IMR-90 (cell line): ENCODE results near the gene PAX9. TPM values are rescaled to one million over a fixed set of nuclear protein-coding genes. Genes with fewer than 3 reads are reported as not detected.

Experiments used
- ATAC-seq: fragments of 200-7000 bp; cut with Tn5 transposase; 2 replicates; pipeline ENCODE4 v1.9.1; 2020; ENCODE audit warnings: low read depth, mild to moderate bottlenecking, moderate library complexity
- BruUV-seq: library from RNA; stranded (reverse); fragments of 400-500 nt; replicated peaks from 2 replicates; lab custom pipeline; 2021; lab: Mats Ljungman, UMichigan
- CTCF ChIA-PET: fragments of 300-600 bp; formaldehyde crosslinking; extraction: SDS; loops from one replicate; lab custom pipeline; 2021; ENCODE audit warnings: antibody characterized with exemption; lab: Yijun Ruan, JAX
- POLR2A ChIA-PET: fragments of 300-600 bp; sonication (Branson Sonifier 250); formaldehyde crosslinking; loops from one replicate; lab custom pipeline; 2022; ENCODE audit warnings: antibody characterized with exemption; ENCODE audit not compliant: unreplicated experiment; lab: Charles Lee
- DNase-seq: peaks from one replicate; pipeline ENCODE4 v3.0.0; 2013
- H2AFZ ChIP-seq: replicated peaks from 2 replicates; pipeline ENCODE3; 2013; ENCODE audit warnings: low read length, mild to moderate bottlenecking; ENCODE audit not compliant: poor library complexity
- H2AK5ac ChIP-seq: 2 replicates; pipeline ENCODE4 v1.6.1; 2013; ENCODE audit warnings: low read depth, low read length, inconsistent platforms
- H2AK9ac ChIP-seq: replicated peaks from 2 replicates; pipeline ENCODE3; 2013; ENCODE audit warnings: mild to moderate bottlenecking, low read depth, low read length, moderate library complexity; ENCODE audit not compliant: poor library complexity
- H2BK120ac ChIP-seq: 2 replicates; pipeline ENCODE4 v1.6.1; 2013; ENCODE audit warnings: low read depth, low read length, inconsistent platforms
- H2BK15ac ChIP-seq: 3 replicates; pipeline ENCODE4 v1.6.1; 2013; ENCODE audit warnings: low read depth, low read length, inconsistent platforms
- H2BK20ac ChIP-seq: 2 replicates; pipeline ENCODE4 v1.6.1; 2013; ENCODE audit warnings: low read depth, mild to moderate bottlenecking, inconsistent platforms, low read length, moderate library complexity
- H2BK5ac ChIP-seq: 2 replicates; pipeline ENCODE4 v1.6.1; 2013; ENCODE audit warnings: mild to moderate bottlenecking, low read depth, low read length, inconsistent platforms; ENCODE audit not compliant: poor library complexity, severe bottlenecking
- H3K14ac ChIP-seq: replicated peaks from 2 replicates; pipeline ENCODE4 v1.6.1; 2013; ENCODE audit warnings: low read depth, low read length, inconsistent platforms
- H3K18ac ChIP-seq: 2 replicates; pipeline ENCODE4 v1.6.1; 2013; ENCODE audit warnings: low read depth, low read length, control low read depth
- H3K23ac ChIP-seq: 2 replicates; pipeline ENCODE4 v1.6.1; 2013; ENCODE audit warnings: low read depth, low read length, inconsistent platforms
- H3K27ac ChIP-seq: 2 replicates; pipeline ENCODE4 v1.5.1; 2013; ENCODE audit warnings: mild to moderate bottlenecking, control low read depth, low read length; ENCODE audit not compliant: insufficient read depth
- H3K27me3 ChIP-seq: 2 replicates; pipeline ENCODE4 v1.6.1; 2013; ENCODE audit warnings: low read length; ENCODE audit not compliant: control insufficient read depth, insufficient read depth
- H3K36me3 ChIP-seq: 2 replicates; pipeline ENCODE4 v1.6.1; 2013; ENCODE audit warnings: low read length, mixed read lengths; ENCODE audit not compliant: control insufficient read depth, insufficient read depth
- H3K4ac ChIP-seq: 2 replicates; pipeline ENCODE4 v1.6.1; 2013; ENCODE audit warnings: low read depth, low read length, inconsistent platforms
- H3K4me1 ChIP-seq: 2 replicates; pipeline ENCODE4 v1.6.1; 2013; ENCODE audit warnings: low read length, mixed read lengths; ENCODE audit not compliant: control insufficient read depth, insufficient read depth
- H3K4me2 ChIP-seq: 2 replicates; pipeline ENCODE4 v1.6.1; 2013; ENCODE audit warnings: low read depth, mild to moderate bottlenecking, control low read depth, low read length, moderate library complexity
- H3K4me3 ChIP-seq: 2 replicates; pipeline ENCODE4 v1.5.1; 2013; ENCODE audit warnings: low read depth, mild to moderate bottlenecking, control low read depth, low read length, moderate library complexity; ENCODE audit not compliant: insufficient read depth
- H3K56ac ChIP-seq: 2 replicates; pipeline ENCODE4 v1.6.1; 2013; ENCODE audit warnings: low read length, inconsistent platforms; ENCODE audit not compliant: insufficient read depth; ENCODE audit errors: extremely low read depth
- H3K79me1 ChIP-seq, 2 experiments: 2 replicates each; pipeline ENCODE4 v1.6.1; 2013; ENCODE audit warnings: low read length in 2 of 2, inconsistent platforms in 1 of 2, low read depth in 1 of 2
- H3K9ac ChIP-seq: 2 replicates; pipeline ENCODE4 v1.6.1; 2013; ENCODE audit warnings: low read depth, low read length, control low read depth
- H3K9me1 ChIP-seq: 2 replicates; pipeline ENCODE4 v1.6.1; 2013; ENCODE audit warnings: low read length, inconsistent platforms; ENCODE audit not compliant: insufficient read depth
- H3K9me3 ChIP-seq: 2 replicates; pipeline ENCODE4 v1.6.1; 2013; ENCODE audit warnings: low read length; ENCODE audit not compliant: control insufficient read depth, insufficient read depth
- H4K20me1 ChIP-seq: 2 replicates; pipeline ENCODE4 v1.6.1; 2013; ENCODE audit warnings: low read length, inconsistent platforms; ENCODE audit not compliant: insufficient read depth
- H4K5ac ChIP-seq: 2 replicates; pipeline ENCODE4 v1.6.1; 2013; ENCODE audit warnings: mild to moderate bottlenecking, low read depth, low read length, control low read depth
- H4K8ac ChIP-seq, 2 experiments: 2 replicates each; pipeline ENCODE4 v1.6.1; 2013; ENCODE audit warnings: low read depth in 2 of 2, low read length in 2 of 2, control low read depth in 1 of 2, inconsistent platforms in 1 of 2
- H4K91ac ChIP-seq: 2 replicates; pipeline ENCODE4 v1.6.1; 2013; ENCODE audit warnings: low read depth, low read length, inconsistent platforms; ENCODE audit not compliant: insufficient read depth
- CEBPB ChIP-seq: IDR thresholded peaks from 2 replicates; pipeline ENCODE4 v1.6.1; 2012; ENCODE audit warnings: low read depth, low read length, improper control_type of control experiment
- CHD1 ChIP-seq: IDR thresholded peaks from 2 replicates; pipeline ENCODE4 v1.6.1; 2012; ENCODE audit warnings: low read depth, low read length, improper control_type of control experiment
- MAFK ChIP-seq: IDR thresholded peaks from 2 replicates; pipeline ENCODE4 v1.6.1; 2012; ENCODE audit warnings: low read depth, low read length, improper control_type of control experiment
- MAZ ChIP-seq: IDR thresholded peaks from 2 replicates; pipeline ENCODE4 v1.6.1; 2012; ENCODE audit warnings: low read depth, mild to moderate bottlenecking, low read length, improper control_type of control experiment, moderate library complexity, borderline replicate concordance
- NFE2L2 ChIP-seq: fragments of 150-350 bp; IDR thresholded peaks from 2 replicates; pipeline ENCODE4 v1.6.1; 2016; ENCODE audit warnings: low read depth, mild to moderate bottlenecking, low read length
- RAD21 ChIP-seq: IDR thresholded peaks from 2 replicates; pipeline ENCODE4 v1.6.1; 2012; ENCODE audit warnings: low read length, improper control_type of control experiment
- RFX5 ChIP-seq: IDR thresholded peaks from 2 replicates; pipeline ENCODE4 v1.8.0; 2012; ENCODE audit warnings: low read depth, mild to moderate bottlenecking, low read length, moderate library complexity
- SMC3 ChIP-seq: fragments of 150-350 bp; IDR thresholded peaks from 2 replicates; pipeline ENCODE4 v1.6.1; 2016; ENCODE audit warnings: low read depth, mild to moderate bottlenecking, antibody characterized with exemption, low read length, moderate library complexity
- WGBS, 2 experiments: methylation state at CpG; one replicate each; pipeline versions ENCODE4 v1.1.5 to v1.1.7; 2013; ENCODE audit warnings: missing lambda C conversion rate in 2 of 2; ENCODE audit not compliant: insufficient read length in 1 of 2; ENCODE audit errors: extremely low coverage in 2 of 2; 5-methylcytosine and 5-hydroxymethylcytosine counted together
- dilution Hi-C: fragments of 300-500 bp; cut with HindIII; formaldehyde crosslinking; loops from one replicate; pipeline ENCODE4 v1.14.3; 2018; ENCODE audit warnings: low sequenced_read_pairs; ENCODE audit not compliant: unreplicated experiment
- in situ Hi-C: fragments of 300-500 bp; cut with MboI; formaldehyde crosslinking; loops from 3 replicates; pipeline ENCODE4 v1.14.3; 2019; ENCODE audit warnings: low sequenced_read_pairs, inconsistent platforms, mixed read lengths
- intact Hi-C: fragments of 100-400 bp; cut with micrococcal nuclease; formaldehyde crosslinking; loops from 2 replicates; pipeline ENCODE4 v1.10.0; 2022
- polyA plus RNA-seq, 3 experiments: library from polyadenylated mRNA; depleted of rRNA; stranded (reverse); fragments of >200 nt; gene quantifications; 2 replicates each; pipeline ENCODE4 v1.2.3, GENCODE V29; 2012; ENCODE audit warnings: low replicate concordance in 1 of 3
- total RNA-seq: library from RNA; depleted of rRNA; stranded (reverse); fragments of >200 nt; gene quantifications from 2 replicates; pipeline ENCODE4 v1.2.3, GENCODE V29; 2012
- TF ChIP-seq, protein P1 (sequence below): fragments of 150-350 bp; IDR thresholded peaks from 2 replicates; pipeline ENCODE4 v1.6.1; 2017; ENCODE audit warnings: mild to moderate bottlenecking, antibody characterized with exemption, low read length, low read depth
- TF ChIP-seq, protein P2 (sequence below): conservative IDR thresholded peaks from 2 replicates; pipeline ENCODE4 v1.5.1; 2012; ENCODE audit warnings: mild to moderate bottlenecking, low read depth, low read length, improper control_type of control experiment

PAX9 gene
- total and polyA plus RNA-seq, 2 of the 4 experiments (the other 2 are of a cell fraction) = not detected

DNA sequence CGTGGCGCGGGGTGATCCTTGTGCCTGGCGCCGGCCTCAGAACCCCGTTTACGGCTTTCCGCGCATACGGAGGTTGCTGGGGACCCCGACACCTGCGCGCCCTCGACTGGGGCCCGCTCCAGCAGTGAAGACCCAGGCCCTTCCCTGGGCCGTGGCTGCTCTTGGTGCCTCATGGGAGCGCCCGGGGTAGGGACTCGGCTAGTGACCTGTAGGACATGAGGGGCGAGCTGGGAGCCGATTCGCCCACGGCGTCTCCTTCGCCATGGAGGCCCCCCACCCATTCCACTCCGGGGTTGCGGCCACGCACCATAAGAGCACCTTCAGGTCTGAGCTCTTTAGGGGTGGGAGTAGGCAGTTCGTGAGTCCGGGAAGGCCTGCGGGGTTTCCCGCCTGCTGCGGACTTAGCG is 14.2 kb upstream of the PAX9 start:
- ChIA-PET POLR2A (no interaction called here), CTCF (interaction anchor here (1.0 to 2.9 kb wide), 5 partner anchors 9 to 504 kb away, joined by 4 to 12 read pairs (median 10); no protein-coding TSS in a partner anchor)
- H4K20me1 ChIP-seq = no peaks in the 10 kb centered on the region
- H2AFZ ChIP-seq = peak overlapping the region; percentile 87
- no peaks in the 10 kb centered on the region for H3K79me1 ChIP-seq
- H3K27me3 ChIP-seq = peaks cover 51% of the 10 kb centered on the region
- H2BK15ac ChIP-seq = no peak overlapping the region
- H2AK5ac ChIP-seq = no peak overlapping the region
- dilution Hi-C loops = no loop called here
- intact Hi-C loops = no loop called here
- no peak overlapping the region for H3K27ac ChIP-seq
- no peak for ATAC-seq
- no peak overlapping the region for H3K9ac ChIP-seq
- no peak overlapping the region for H3K23ac ChIP-seq
- no peak overlapping the region for H4K5ac ChIP-seq
- H3K14ac ChIP-seq = no peak overlapping the region
- no peak overlapping the region for H2BK120ac ChIP-seq
- H3K4me3 ChIP-seq = peak overlapping the region; percentile 42; the same call in 1 of the 2 replicates
- H3K56ac ChIP-seq = no peak overlapping the region
- no peak for TF ChIP-seq NFE2L2
- TF ChIP-seq CEBPB = no peak
- TF ChIP-seq MAZ = no peak
- no peak for TF ChIP-seq CHD1
- no peak for TF ChIP-seq MAFK
- no peak for TF ChIP-seq SMC3
- TF ChIP-seq, protein P1, sequence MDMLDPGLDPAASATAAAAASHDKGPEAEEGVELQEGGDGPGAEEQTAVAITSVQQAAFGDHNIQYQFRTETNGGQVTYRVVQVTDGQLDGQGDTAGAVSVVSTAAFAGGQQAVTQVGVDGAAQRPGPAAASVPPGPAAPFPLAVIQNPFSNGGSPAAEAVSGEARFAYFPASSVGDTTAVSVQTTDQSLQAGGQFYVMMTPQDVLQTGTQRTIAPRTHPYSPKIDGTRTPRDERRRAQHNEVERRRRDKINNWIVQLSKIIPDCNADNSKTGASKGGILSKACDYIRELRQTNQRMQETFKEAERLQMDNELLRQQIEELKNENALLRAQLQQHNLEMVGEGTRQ = no peak
- no peak for TF ChIP-seq RAD21
- TF ChIP-seq RFX5 = no peak
- TF ChIP-seq, protein P2, sequence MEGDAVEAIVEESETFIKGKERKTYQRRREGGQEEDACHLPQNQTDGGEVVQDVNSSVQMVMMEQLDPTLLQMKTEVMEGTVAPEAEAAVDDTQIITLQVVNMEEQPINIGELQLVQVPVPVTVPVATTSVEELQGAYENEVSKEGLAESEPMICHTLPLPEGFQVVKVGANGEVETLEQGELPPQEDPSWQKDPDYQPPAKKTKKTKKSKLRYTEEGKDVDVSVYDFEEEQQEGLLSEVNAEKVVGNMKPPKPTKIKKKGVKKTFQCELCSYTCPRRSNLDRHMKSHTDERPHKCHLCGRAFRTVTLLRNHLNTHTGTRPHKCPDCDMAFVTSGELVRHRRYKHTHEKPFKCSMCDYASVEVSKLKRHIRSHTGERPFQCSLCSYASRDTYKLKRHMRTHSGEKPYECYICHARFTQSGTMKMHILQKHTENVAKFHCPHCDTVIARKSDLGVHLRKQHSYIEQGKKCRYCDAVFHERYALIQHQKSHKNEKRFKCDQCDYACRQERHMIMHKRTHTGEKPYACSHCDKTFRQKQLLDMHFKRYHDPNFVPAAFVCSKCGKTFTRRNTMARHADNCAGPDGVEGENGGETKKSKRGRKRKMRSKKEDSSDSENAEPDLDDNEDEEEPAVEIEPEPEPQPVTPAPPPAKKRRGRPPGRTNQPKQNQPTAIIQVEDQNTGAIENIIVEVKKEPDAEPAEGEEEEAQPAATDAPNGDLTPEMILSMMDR = no peak
- H3K9me1 ChIP-seq = no peaks in the 10 kb centered on the region
- H3K18ac ChIP-seq = no peak overlapping the region
- H2BK5ac ChIP-seq = no peak overlapping the region
- in situ Hi-C loops = no loop called here
- 1% methylated on average over 12 of the region's 34 CpGs; no CpG with 5 or more reads in 1 of the 2 experiments for WGBS, 2 experiments
- no peak for DNase-seq
- BruUV-seq = no TSS peak
- H3K4me1 ChIP-seq = 0 out of 2 replicates have a peak, but pooled peaks cover 4% of the 10 kb centered on the region
- no peaks in the 10 kb centered on the region; the same call in 1 of the 2 replicates for H3K9me3 ChIP-seq
- H3K4me2 ChIP-seq = peak overlapping the region; percentile 94
- no peak overlapping the region for H2BK20ac ChIP-seq
- no peak overlapping the region for H4K91ac ChIP-seq
- H2AK9ac ChIP-seq = no peak overlapping the region
- no peaks in the 10 kb centered on the region for H3K36me3 ChIP-seq
- no peak overlapping the region for H4K8ac ChIP-seq
- H3K4ac ChIP-seq = no peak overlapping the region
